Immature natural killer cell (primary cell): ENCODE results near the gene LMX1B. TPM values are rescaled to one million over a fixed set of nuclear protein-coding genes. Genes with fewer than 3 reads are reported as not detected.
"Not testable (repeated sequence)": the region's sequence is repeated elsewhere in the genome, so short reads cannot be mapped to it uniquely, and the experiment has no call there.

Experiments used
- DNase-seq, 3 donors: peaks; one replicate each; pipeline ENCODE4 v3.0.0; 2022; ENCODE audit warnings: mixed read lengths in 1 of 3
- H3K27ac Mint-ChIP-seq, 6 donors: one replicate each; pipeline ENCODE4 v1.8.0; 2020; ENCODE audit warnings: mixed read lengths in 6 of 6, mild to moderate bottlenecking in 5 of 6, inconsistent platforms in 4 of 6, moderate library complexity in 3 of 6
- H3K27me3 Mint-ChIP-seq, 3 donors: one replicate each; pipeline ENCODE4 v1.8.0; 2020 to 2021; ENCODE audit warnings: low read depth in 3 of 3, mild to moderate bottlenecking in 3 of 3, mixed read lengths in 3 of 3, moderate library complexity in 3 of 3, inconsistent platforms in 1 of 3
- H3K36me3 Mint-ChIP-seq, 3 donors: one replicate each; pipeline ENCODE4 v1.8.0; 2020; ENCODE audit warnings: mixed read lengths in 3 of 3, inconsistent platforms in 2 of 3, mild to moderate bottlenecking in 2 of 3
- H3K4me1 Mint-ChIP-seq, 2 donors: one replicate each; pipeline ENCODE4 v1.8.0; 2020; ENCODE audit warnings: inconsistent platforms in 2 of 2, mild to moderate bottlenecking in 2 of 2, mixed read lengths in 2 of 2, moderate library complexity in 1 of 2
- H3K4me3 Mint-ChIP-seq, 5 donors: one replicate each; pipeline ENCODE4 v1.8.0; 2020; ENCODE audit warnings: mild to moderate bottlenecking in 5 of 5, mixed read lengths in 5 of 5, inconsistent platforms in 3 of 5, moderate library complexity in 3 of 5
- H3K9me3 Mint-ChIP-seq, 6 donors: one replicate each; pipeline ENCODE4 v1.8.0; 2020; ENCODE audit warnings: mild to moderate bottlenecking in 6 of 6, mixed read lengths in 6 of 6, inconsistent platforms in 4 of 6, moderate library complexity in 3 of 6
- polyA plus RNA-seq, 3 donors: library from polyadenylated mRNA; unstranded; fragments of 300-500 nt; fragmentation: Illumina TruSeq; gene quantifications; one replicate each; pipeline ENCODE4 v1.2.3, GENCODE V29; 2021

LMX1B gene
- polyA plus RNA-seq, result not detected

DNA sequence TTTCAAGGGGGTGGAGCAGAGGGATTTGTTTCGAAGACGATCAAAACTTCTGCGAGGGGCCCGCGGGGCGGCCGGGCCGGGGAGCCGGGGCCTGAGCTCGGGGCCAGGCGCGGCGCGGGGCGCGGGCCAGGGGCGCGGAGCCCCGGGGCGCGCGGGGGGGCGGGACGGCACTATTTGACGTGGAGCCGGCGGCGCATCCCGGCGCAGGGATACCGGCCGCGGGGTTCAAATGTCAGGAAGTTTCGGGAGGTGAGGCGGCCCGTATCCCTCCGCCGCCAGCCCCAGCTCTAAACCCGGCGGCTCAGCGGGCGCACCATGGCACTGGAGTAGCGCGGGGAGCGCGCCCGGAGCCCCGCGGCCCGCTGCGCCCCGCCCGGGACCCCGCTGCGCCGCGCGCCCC, at the start of gene LMX1B:
Gene LMX1B (plus strand): TSS at position 278 of the 400 bp plus-strand sequence. CDS start 522 bp downstream, outside the sequence.
- DNase-seq, result no peak
- H3K36me3 Mint-ChIP-seq, result peaks cover 0 to 4% (median 4%) of the 10 kb centered on the region in 3 donors
- H3K9me3 Mint-ChIP-seq, result peaks cover 0 to 4% (median 0%) of the 10 kb centered on the region in 6 donors
- H3K4me1 Mint-ChIP-seq, result peaks cover 26 to 28% of the 10 kb centered on the region in 2 donors
- H3K4me3 Mint-ChIP-seq, result peak within 1 kb of the TSS; percentile 56 to 73 (median 68)
- peaks cover 41 to 68% (median 53%) of the 10 kb centered on the region in 3 donors for H3K27me3 Mint-ChIP-seq
- H3K27ac Mint-ChIP-seq, result peak within 1 kb of the TSS in 5 of 6 donors; percentile 16 to 75 (median 67)

DNA sequence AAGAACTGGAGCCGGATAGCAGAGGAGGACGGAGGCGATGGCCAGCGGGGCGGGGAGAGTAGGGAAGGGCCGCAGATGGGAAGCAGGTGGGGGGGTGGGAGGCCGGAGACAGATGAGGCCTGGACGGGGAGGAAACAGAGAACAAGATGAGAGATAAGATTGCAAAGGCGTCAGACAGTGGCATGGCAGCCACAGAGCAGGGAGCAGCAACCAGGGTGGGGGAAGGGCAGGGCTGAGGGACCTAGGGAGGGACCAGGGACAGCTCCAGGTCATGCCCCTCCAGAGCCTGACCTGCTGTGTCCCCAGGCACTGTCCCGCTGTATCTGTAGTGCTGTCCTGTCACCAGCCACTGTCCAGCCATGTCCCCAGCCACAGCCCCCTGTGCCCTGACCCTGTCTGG, 49.6 kb upstream of the LMX1B start:
- Mint-ChIP-seq H3K27ac (no peak overlapping the region), H3K27me3 (peaks cover 2 to 33% (median 12%) of the 10 kb centered on the region in 3 donors), H3K4me3 (no peak overlapping the region), H3K36me3 (no peaks in the 10 kb centered on the region), H3K9me3 (no peaks in the 10 kb centered on the region), H3K4me1 (no peaks in the 10 kb centered on the region)
- DNase-seq, result no peak

DNA sequence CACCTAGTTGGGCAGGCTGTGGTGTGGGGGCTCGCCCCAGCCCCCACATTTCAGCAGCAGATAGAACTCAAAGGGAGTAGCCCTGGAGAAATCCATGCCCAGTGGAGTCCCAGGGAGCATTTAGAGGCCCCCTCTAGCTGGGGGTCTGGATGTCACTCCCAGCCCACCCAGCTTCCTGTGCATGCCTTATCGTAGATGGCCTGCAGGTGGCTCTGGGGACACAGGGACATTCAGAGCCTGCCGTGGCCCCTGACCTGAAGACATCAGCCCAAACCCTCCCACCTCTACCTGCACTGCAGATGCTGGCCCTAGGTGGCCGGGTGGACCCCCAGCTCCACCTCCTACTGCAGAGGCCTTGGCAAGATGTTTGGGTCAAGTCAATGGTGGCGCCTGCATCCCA, 49.0 kb upstream of the LMX1B start:
- H3K9me3 Mint-ChIP-seq, result no peaks in the 10 kb centered on the region
- peaks cover 2 to 28% (median 9%) of the 10 kb centered on the region in 3 donors for H3K27me3 Mint-ChIP-seq
- no peaks in the 10 kb centered on the region for H3K4me1 Mint-ChIP-seq
- H3K27ac Mint-ChIP-seq, result no peak overlapping the region
- no peaks in the 10 kb centered on the region for H3K36me3 Mint-ChIP-seq
- no peak overlapping the region for H3K4me3 Mint-ChIP-seq
- no peak for DNase-seq

DNA sequence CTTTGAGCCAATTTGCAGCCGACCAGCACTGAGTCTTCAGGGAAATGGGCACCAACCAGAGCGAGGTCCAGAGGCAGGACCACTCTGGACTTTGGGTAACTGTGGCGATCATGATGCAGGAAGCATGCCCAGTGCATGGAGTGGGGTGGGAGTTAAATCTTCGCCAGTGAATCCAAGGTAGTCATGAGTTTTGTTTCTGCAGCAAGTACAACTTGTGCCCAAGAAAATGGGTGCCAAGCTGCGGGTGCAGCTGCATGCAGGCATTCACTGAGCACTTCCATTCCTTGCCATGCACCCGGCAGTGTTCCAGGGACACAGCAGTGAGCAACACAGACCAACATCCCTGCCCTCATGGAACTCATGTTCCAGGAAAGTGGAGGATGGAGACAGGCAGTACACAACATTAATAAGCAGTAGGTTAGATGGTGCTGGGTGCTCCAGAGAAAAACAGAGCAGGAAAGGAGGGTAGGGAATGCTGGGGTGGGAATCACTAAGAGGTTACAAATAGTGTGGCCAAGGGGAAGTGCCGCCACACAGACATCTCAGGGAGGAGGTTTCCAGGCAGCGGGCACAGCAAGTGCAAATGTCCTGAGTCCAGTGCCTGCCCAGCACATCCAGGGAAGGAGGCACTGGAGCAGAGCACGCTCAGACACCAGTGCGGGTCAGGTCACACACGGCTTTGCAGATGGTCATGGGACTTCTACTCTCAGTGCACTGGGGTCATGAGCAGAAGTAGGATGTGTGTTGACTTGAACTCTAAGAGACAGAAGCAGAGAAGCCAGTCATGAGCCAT, 48.2 kb upstream of the LMX1B start:
- Mint-ChIP-seq H3K4me1 (no peaks in the 10 kb centered on the region), H3K36me3 (no peaks in the 10 kb centered on the region), H3K27ac (no peak overlapping the region), H3K9me3 (no peaks in the 10 kb centered on the region), H3K27me3 (peaks cover 2 to 30% (median 7%) of the 10 kb centered on the region in 3 donors), H3K4me3 (no peak overlapping the region)
- no peak for DNase-seq

DNA sequence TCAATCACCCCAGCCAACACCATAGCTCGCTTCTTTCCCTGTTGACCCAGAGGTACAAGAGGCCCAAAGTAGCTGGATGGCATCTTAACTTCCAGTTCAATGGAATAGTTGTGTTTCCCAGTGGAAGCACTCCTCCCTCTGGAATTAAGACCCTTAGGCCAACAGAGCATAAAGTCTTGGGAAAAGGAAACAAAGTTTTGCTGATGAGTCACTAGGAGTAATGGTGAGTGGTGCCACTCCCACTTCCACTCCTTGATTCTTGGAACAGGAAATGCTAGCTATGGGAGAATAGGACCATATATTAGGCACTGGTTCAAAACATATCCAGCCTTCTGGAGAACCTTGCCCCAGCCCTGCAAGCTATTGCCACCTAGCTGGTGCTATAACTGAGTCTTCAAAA, 44.7 kb upstream of the LMX1B start:
- H3K27me3 Mint-ChIP-seq, result peaks cover 0 to 23% (median 0%) of the 10 kb centered on the region in 3 donors
- no peaks in the 10 kb centered on the region for H3K9me3 Mint-ChIP-seq
- no peaks in the 10 kb centered on the region for H3K36me3 Mint-ChIP-seq
- H3K27ac Mint-ChIP-seq, result no peak overlapping the region
- no peaks in the 10 kb centered on the region for H3K4me1 Mint-ChIP-seq
- H3K4me3 Mint-ChIP-seq, result no peak overlapping the region
- DNase-seq, result no peak

DNA sequence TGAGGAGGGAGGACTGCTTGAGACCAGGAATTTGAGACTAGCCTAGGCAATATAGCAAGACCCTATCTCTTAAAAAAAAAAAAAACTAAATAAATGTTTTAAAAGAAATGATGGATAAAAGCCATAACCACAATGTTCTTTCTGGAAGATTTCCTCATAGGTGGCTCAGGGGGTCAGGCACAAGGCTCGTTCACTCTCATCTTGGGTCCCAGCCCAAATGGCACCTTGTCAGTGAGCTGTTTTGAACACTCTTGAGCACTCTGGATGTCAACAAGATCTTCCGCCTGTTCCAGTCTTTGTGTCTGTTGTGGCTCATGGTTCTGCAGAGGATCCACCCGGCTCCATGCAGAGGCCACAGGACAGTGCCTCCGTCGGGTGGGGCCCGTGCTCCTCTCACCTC, 35.7 kb upstream of the LMX1B start:
- H3K27ac Mint-ChIP-seq, result no peak overlapping the region
- peaks cover 3 to 6% (median 6%) of the 10 kb centered on the region in 3 donors for H3K27me3 Mint-ChIP-seq
- H3K9me3 Mint-ChIP-seq, result no peaks in the 10 kb centered on the region
- DNase-seq, result no peak
- H3K36me3 Mint-ChIP-seq, result no peaks in the 10 kb centered on the region
- no peak overlapping the region for H3K4me3 Mint-ChIP-seq
- no peaks in the 10 kb centered on the region for H3K4me1 Mint-ChIP-seq

DNA sequence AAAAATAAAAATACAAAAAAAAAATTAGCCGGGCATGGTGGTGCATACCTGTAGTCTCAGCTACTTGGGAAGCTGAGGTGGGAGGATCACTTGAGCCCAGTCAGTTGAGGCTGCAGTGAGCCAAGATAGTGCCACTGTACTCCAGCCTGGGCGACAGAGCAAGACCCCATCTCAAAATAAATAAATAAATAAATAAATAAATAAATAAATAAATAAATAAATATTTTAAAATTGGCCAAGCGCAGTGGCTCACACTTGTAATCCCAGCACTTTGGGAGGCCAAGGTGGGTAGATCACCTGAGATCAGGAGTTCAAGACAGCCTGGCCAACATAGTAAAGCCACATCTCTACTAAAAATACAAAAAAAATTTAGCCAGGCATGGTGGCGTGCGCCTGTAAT, 33.4 kb upstream of the LMX1B start:
- not testable (repeated sequence) for H3K4me1 Mint-ChIP-seq, H3K36me3 Mint-ChIP-seq, H3K4me3 Mint-ChIP-seq, H3K9me3 Mint-ChIP-seq, DNase-seq, H3K27ac Mint-ChIP-seq, H3K27me3 Mint-ChIP-seq

DNA sequence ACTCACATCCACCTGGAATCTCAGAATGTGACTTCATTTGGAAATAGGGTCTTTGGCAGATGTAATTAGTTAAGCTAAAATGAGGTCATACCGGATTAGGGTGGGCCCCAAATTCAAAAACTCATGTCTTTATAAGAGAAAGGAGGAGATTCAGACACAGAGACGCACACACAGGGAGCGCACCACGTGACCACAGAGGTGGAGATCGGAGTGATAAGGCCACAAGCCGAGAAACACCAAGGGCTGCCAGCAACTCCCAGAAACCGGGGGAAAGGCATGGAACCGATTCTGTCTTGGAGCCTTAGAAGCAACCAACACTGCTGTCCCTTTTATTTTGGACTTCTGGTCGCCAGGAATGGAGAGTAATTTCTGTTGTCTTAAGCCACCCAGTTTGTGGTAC, 31.8 kb upstream of the LMX1B start:
- peaks cover 0 to 1% (median 0%) of the 10 kb centered on the region in 6 donors for H3K9me3 Mint-ChIP-seq
- no peaks in the 10 kb centered on the region for H3K36me3 Mint-ChIP-seq
- peaks cover 6 to 12% (median 12%) of the 10 kb centered on the region in 3 donors for H3K27me3 Mint-ChIP-seq
- no peak overlapping the region for H3K4me3 Mint-ChIP-seq
- H3K4me1 Mint-ChIP-seq, result no peaks in the 10 kb centered on the region
- no peak for DNase-seq
- H3K27ac Mint-ChIP-seq, result no peak overlapping the region

DNA sequence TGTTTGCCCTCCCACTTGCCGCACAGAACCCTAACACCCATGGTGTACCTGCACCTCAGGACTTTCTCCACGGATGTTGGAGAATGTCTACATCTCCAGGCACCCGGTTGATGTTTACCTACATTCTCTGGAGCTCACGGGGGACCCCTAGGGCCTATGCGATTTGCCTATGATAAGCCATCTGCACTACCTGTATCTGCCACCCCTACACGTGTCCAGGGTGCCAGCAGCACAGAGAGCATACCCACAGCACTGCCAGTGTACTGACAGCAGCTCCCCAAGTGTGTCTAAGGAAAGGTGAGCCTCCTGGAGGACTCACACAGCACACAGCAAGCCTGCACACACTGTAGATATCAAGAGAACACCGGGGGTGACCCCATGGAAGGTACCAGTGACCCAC, 31.3 kb upstream of the LMX1B start:
- Mint-ChIP-seq H3K4me1 (no peaks in the 10 kb centered on the region), H3K27me3 (peaks cover 6 to 14% (median 12%) of the 10 kb centered on the region in 3 donors), H3K9me3 (peaks cover 0 to 2% (median 0%) of the 10 kb centered on the region in 6 donors), H3K36me3 (no peaks in the 10 kb centered on the region), H3K27ac (no peak overlapping the region), H3K4me3 (no peak overlapping the region)
- no peak for DNase-seq

DNA sequence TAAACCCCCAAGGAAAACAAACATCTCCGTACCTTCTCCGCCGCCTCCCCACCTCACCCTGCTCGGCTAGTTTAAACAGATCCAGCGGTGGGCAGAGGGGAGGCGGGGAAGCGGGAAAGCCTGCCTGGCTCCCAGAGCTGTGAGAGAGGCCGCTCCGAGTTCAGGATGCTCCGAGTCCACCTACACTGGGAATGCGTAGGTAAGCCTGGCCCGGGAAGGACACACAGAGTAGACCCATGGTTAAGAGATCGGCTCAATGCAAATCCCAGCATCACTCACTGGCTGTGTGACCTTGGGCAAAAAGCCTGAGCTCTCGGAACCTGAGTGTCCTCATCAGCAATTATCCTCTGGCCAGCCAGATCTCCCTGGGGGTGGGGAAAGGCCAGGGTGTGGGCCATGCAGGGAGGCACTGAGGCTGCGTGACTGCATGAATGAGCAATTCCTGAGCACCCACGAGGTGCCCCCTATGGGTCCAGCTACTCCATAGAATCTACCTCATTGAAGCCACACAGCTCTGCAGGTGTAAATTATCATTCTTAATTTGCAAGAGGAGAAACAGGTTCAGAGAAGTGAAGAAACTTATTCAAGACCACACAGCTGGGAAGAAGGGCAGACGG, 30.5 kb upstream of the LMX1B start:
- no peak for DNase-seq
- Mint-ChIP-seq H3K9me3 (peaks cover 0 to 4% (median 0%) of the 10 kb centered on the region in 6 donors), H3K27ac (no peak overlapping the region), H3K36me3 (no peaks in the 10 kb centered on the region), H3K27me3 (peaks cover 6 to 14% (median 10%) of the 10 kb centered on the region in 3 donors), H3K4me3 (no peak overlapping the region), H3K4me1 (no peaks in the 10 kb centered on the region)

DNA sequence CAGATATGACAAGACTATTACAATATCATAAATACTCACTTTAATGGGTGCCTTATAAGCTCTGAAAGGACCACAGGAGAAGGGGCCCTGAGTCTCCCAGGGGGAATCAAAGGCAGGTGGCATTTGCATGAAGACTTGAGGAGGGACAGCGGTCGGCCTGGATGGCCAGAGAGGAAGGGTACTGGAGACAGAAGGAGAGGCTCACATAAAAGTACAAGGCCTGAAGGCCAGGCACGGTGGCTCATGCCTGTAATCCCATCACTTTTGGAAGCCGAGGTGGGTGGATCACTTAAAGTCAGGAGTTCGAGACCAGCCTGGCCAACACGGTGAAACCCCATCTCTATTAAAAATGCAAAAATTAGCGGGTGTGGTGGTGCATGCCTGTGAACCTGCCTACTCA, 29.1 kb upstream of the LMX1B start:
- peaks cover 6 to 12% (median 11%) of the 10 kb centered on the region in 3 donors for H3K27me3 Mint-ChIP-seq
- no peak overlapping the region for H3K4me3 Mint-ChIP-seq
- no peaks in the 10 kb centered on the region for H3K4me1 Mint-ChIP-seq
- H3K36me3 Mint-ChIP-seq, result no peaks in the 10 kb centered on the region
- DNase-seq, result no peak
- H3K9me3 Mint-ChIP-seq, result peaks cover 0 to 4% (median 0%) of the 10 kb centered on the region in 6 donors
- no peak overlapping the region for H3K27ac Mint-ChIP-seq

DNA sequence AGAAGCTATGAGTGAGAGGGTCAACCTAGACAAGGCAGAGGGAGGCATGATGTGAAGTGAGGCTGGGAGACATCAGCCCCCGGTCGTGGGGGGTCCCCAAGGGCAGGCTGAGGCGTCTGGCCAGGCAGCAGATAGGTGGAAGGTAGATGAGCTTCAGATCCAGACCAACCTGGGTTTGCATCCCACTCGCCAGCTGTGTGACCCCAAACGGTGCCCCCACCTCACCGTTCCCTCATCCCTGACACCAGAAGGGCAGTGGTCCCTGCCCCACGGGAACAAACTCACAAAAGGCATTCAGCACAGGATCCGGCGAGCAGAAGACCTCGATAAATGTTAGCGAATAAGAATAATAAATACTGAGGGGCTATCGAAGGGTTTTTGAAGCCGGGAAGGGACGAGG, 27.5 kb upstream of the LMX1B start:
- no peak overlapping the region for H3K27ac Mint-ChIP-seq
- no peaks in the 10 kb centered on the region for H3K36me3 Mint-ChIP-seq
- H3K9me3 Mint-ChIP-seq, result peaks cover 0 to 4% (median 0%) of the 10 kb centered on the region in 6 donors
- H3K4me3 Mint-ChIP-seq, result no peak overlapping the region
- no peaks in the 10 kb centered on the region for H3K4me1 Mint-ChIP-seq
- DNase-seq, result no peak
- H3K27me3 Mint-ChIP-seq, result peaks cover under 1 to 12% (median 9%) of the 10 kb centered on the region in 3 donors

DNA sequence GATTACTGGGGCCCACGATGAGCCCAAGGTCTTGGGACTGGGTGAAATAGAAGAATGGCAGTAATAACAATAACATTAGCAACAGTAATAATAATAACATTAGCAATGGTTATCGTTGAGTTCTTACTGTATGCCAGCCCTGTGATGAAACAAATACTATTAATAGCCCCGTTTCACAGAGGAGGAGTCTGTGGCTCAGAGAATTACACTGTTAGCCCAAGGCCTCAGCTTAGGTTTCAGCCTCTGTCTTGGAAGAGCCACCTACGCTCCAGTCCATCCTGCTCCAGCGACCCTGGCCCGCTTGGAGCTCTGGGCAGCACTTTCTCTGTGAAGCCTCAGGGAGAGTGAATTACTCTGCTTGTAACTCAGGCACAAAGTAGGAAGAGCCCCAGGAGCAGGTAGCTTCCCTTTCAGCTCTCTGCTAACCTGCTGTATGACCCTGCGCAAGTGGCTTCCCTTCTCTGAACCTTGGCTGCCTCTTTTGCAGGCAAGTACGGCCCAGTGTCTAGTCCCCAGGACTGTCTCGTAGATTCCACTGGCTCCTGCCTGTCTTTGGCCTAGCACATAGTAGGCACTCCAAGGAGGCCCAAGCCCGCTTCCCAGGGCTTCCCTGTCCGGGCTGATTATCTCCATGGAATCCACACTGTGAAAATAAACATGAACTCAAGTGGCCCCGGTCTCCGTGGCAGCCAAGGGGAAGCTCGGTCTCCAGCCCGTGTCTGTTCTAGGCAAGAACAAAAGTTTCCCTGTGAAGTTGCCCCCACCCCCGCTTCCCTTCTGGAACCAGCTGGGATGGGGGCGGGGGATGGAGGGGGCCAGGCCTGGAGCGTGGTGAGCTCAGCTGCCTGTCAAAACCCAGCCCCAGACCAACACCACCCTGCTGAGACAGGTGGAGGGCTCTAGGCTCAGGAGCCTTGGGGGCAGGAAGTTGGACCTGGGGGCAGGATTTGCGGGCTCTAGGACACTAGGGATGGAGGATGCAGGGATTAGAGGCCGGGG, 26.2 kb upstream of the LMX1B start:
- H3K27ac Mint-ChIP-seq, result no peak overlapping the region
- DNase-seq, result no peak
- H3K36me3 Mint-ChIP-seq, result no peaks in the 10 kb centered on the region
- peaks cover 0 to 4% (median 0%) of the 10 kb centered on the region in 6 donors for H3K9me3 Mint-ChIP-seq
- H3K4me1 Mint-ChIP-seq, result no peaks in the 10 kb centered on the region
- H3K27me3 Mint-ChIP-seq, result peaks cover 1 to 13% (median 12%) of the 10 kb centered on the region in 3 donors
- H3K4me3 Mint-ChIP-seq, result no peak overlapping the region
